ENCODE data around the gene SIRPD. TPM values are rescaled to one million over a fixed set of nuclear protein-coding genes. Genes with fewer than 3 reads are reported as not detected.

The SIRPD gene
- total and polyA plus RNA-seq, 2 of the 8 experiments (the other 6 are each of a cell fraction or from before 2014, with no cell fraction given): not detected

- FAIRE-seq (no peak), DNase-seq (ENCODE audit: low read depth in 1 of 2, low spot score in 2 of 2) (no peak)
- no peak overlapping the region for H3K27ac ChIP-seq (ENCODE audit: low read depth, low read length)
- H3K36me3 ChIP-seq (ENCODE audit: control insufficient read depth in 2 of 4, insufficient read depth in 4 of 4, low read length in 3 of 4): no peaks in the 10 kb centered on the region
- no peak overlapping the region for H2BK5ac ChIP-seq (ENCODE audit: low read depth, low read length)
- H3K79me1 ChIP-seq (ENCODE audit: low read depth, low read length): no peaks in the 10 kb centered on the region
- ChIA-PET CTCF (ENCODE audit: partially characterized antibody) (interaction anchor here (1.2 to 2.3 kb wide), 4 partner anchors 14 to 236 kb away, joined by 3 to 6 read pairs (median 4); no protein-coding TSS in a partner anchor), POLR2A (ENCODE audit: partially characterized antibody) (no interaction called here)
- H2BK20ac ChIP-seq (ENCODE audit: low read length): no peak overlapping the region
- no peak overlapping the region for H3K4me2 ChIP-seq (ENCODE audit: insufficient read depth in 1 of 2, low read depth in 2 of 2, low read length in 2 of 2)
- no peak overlapping the region for H3K4me3 ChIP-seq (ENCODE audit: extremely low read depth in 1 of 4, insufficient read depth in 2 of 4, low read depth in 3 of 4, low read length in 4 of 4)
- no peaks in the 10 kb centered on the region for H3K27me3 ChIP-seq (replicated peaks in 1 of 4; ENCODE audit: control insufficient read depth in 3 of 4, extremely low read depth in 1 of 4, insufficient read depth in 3 of 4, low read length in 3 of 4)
- no peaks in the 10 kb centered on the region for H4K20me1 ChIP-seq (replicated peaks in 1 of 2; ENCODE audit: control insufficient read depth in 1 of 2, insufficient read depth in 2 of 2, low read length in 2 of 2)
- H4K8ac ChIP-seq (ENCODE audit: extremely low read depth, insufficient read depth, low read length): no peak overlapping the region
- no peak overlapping the region for H3K14ac ChIP-seq (ENCODE audit: insufficient read length)
- H4K5ac ChIP-seq (ENCODE audit: insufficient read length, low read depth, low read length): no peak overlapping the region
- WGBS, 2 experiments (ENCODE audit: extremely low coverage in 1 of 2, insufficient coverage in 1 of 2, insufficient read length in 1 of 2, insufficient replicate concordance in 2 of 2, low coverage in 1 of 2, low lambda C conversion rate in 2 of 2, missing lambda C conversion rate in 1 of 2): 54% methylated on average over 1 of the region's 1 CpG; no CpG with 5 or more reads in 1 of the 2 experiments
- H2BK15ac ChIP-seq (ENCODE audit: low read length): no peak overlapping the region
- no peaks in the 10 kb centered on the region; a peak in 1 of 7 replicates for H3K4me1 ChIP-seq (replicated peaks in 1 of 4; ENCODE audit: control insufficient read depth in 3 of 4, insufficient read depth in 4 of 4, low read length in 3 of 4)
- no peaks in the 10 kb centered on the region for H3K79me2 ChIP-seq (ENCODE audit: control insufficient read depth in 1 of 2, insufficient read depth in 2 of 2, low read length in 2 of 2)
- no peak overlapping the region for H2BK12ac ChIP-seq (ENCODE audit: low read depth, low read length)
- H3K23me2 ChIP-seq (ENCODE audit: low read depth, low read length): no peaks in the 10 kb centered on the region
- no peak overlapping the region for H3K18ac ChIP-seq (ENCODE audit: extremely low read depth, low read length)
- H3K9ac ChIP-seq (replicated peaks in 1 of 4; ENCODE audit: extremely low read depth in 1 of 4, low read depth in 3 of 4, low read length in 3 of 4): no peak overlapping the region
- H3K9me3 ChIP-seq (ENCODE audit: insufficient read depth in 2 of 2, low read depth in 1 of 2, low read length in 1 of 2): no peaks in the 10 kb centered on the region
- no peak overlapping the region for H3K56ac ChIP-seq (replicated peaks; ENCODE audit: insufficient read length, low read depth, low read length)
- no peak overlapping the region for H4K91ac ChIP-seq (replicated peaks; ENCODE audit: insufficient read length, low read length)
- H2AFZ ChIP-seq (ENCODE audit: low read length): no peak overlapping the region
- H3K4ac ChIP-seq (replicated peaks; ENCODE audit: insufficient read length, low read depth, low read length): no peak overlapping the region
- no peak overlapping the region for H2BK120ac ChIP-seq (replicated peaks; ENCODE audit: low read depth, low read length)
- H3K23ac ChIP-seq (ENCODE audit: insufficient read length): no peak overlapping the region
- no peak overlapping the region for H2AK5ac ChIP-seq (ENCODE audit: low read depth, low read length)
- TF ChIP-seq SIRT6 (IDR thresholded peaks at IDR 0.05; ENCODE audit: low read length) (no peak), JUN (IDR thresholded peaks at IDR 0.05; ENCODE audit: low read depth, low read length) (no peak), YY1 (IDR thresholded peaks at IDR 0.05; ENCODE audit: low read depth, low read length) (no peak), EP300 (IDR thresholded peaks at IDR 0.05; ENCODE audit: borderline replicate concordance in 1 of 2, low read depth in 2 of 2, low read length in 2 of 2) (no peak), CREB1 (IDR thresholded peaks at IDR 0.05) (no peak), SAP30 (IDR thresholded peaks at IDR 0.05; ENCODE audit: insufficient read depth, insufficient replicate concordance, low read length) (no peak), BRCA1 (IDR thresholded peaks at IDR 0.05; ENCODE audit: low read depth, low read length) (no peak), ASH2L (IDR thresholded peaks at IDR 0.05; ENCODE audit: low read length) (no peak), SP2 (IDR thresholded peaks at IDR 0.05; ENCODE audit: low read length) (no peak), CTCF (IDR thresholded peaks at IDR 0.05; ENCODE audit: control extremely low read depth in 1 of 3, insufficient read depth in 1 of 3, low read depth in 1 of 3, low read length in 3 of 3) (no peak), BCL11A (IDR thresholded peaks at IDR 0.05; ENCODE audit: low read depth in 2 of 2, low read length in 2 of 2) (no peak)
- TF ChIP-seq, protein P1, sequence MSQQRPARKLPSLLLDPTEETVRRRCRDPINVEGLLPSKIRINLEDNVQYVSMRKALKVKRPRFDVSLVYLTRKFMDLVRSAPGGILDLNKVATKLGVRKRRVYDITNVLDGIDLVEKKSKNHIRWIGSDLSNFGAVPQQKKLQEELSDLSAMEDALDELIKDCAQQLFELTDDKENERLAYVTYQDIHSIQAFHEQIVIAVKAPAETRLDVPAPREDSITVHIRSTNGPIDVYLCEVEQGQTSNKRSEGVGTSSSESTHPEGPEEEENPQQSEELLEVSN (IDR thresholded peaks at IDR 0.05): no peak
These were observed 28.7 kb downstream of the SIRPD start for GRCh38 chr20:1528811-1529210.

Measured in H1 (cell line).